ENCODE data around the gene STK35. TPM values are rescaled to one million over a fixed set of nuclear protein-coding genes. Genes with fewer than 3 reads are reported as not detected.

Gene STK35
- total RNA-seq, 1 donor from 2014 or later, result 16.3 TPM

Other genes with a start within 250 kb of the STK35 start
- 12.4 and 13.0 TPM in 2 replicates for gene SIRPA, start 206.4 kb upstream of the STK35 start, total RNA-seq
- not detected in 2 replicates for gene PDYN, start 107.8 kb upstream of the STK35 start, total RNA-seq
- not detected in 2 replicates for gene TGM3, start 194.2 kb downstream of the STK35 start, total RNA-seq